Ishikawa (cell line): ENCODE results near the gene LEMD2.

ENCODE experiments used
- FOXM1 ChIP-seq: IDR thresholded peaks from 2 replicates; pipeline ENCODE4 v1.6.1; 2012; ENCODE audit warnings: low read depth, borderline replicate concordance
- ZBTB7A ChIP-seq: IDR thresholded peaks from 2 replicates; pipeline ENCODE4 v1.6.1; 2012; ENCODE audit warnings: low read depth

GRCh38 chr6:33731751-33732282 is 57.1 kb downstream of the LEMD2 start:
- no peak for TF ChIP-seq FOXM1
- TF ChIP-seq ZBTB7A = no peak
